Left lung (tissue), 10 donors: Measurements from ENCODE around the gene TEKTIP1. TPM values are rescaled to one million over a fixed set of nuclear protein-coding genes. Genes with fewer than 3 reads are reported as not detected.
"Not testable (repeated sequence)": the region's sequence is repeated elsewhere in the genome, so short reads cannot be mapped to it uniquely, and the experiment has no call there.

Experiments
- ATAC-seq: fragments of 200-7000 bp; cut with Tn5 transposase; one replicate; pipeline ENCODE4 v1.9.1; 2020; ENCODE audit warnings: moderate library complexity
- DNase-seq, 4 donors: peaks; one replicate each; pipeline ENCODE4 v3.0.0-alpha.2; 2013 to 2020
- H3K27ac ChIP-seq, 2 donors: fragments of 200-600 bp; sonication (generic) in 1 of 2; one replicate each; pipeline versions ENCODE4 v1.5.0 to v1.8.0; 2020 to 2021
- H3K27me3 ChIP-seq, 2 donors: fragments of 200-600 bp; sonication (generic) in 1 of 2; one replicate each; pipeline versions ENCODE4 v1.5.0 to v1.8.0; 2020 to 2021
- H3K36me3 ChIP-seq, 2 donors: fragments of 200-600 bp; sonication (generic) in 1 of 2; one replicate each; pipeline versions ENCODE4 v1.5.0 to v1.8.0; 2020 to 2021
- H3K4me1 ChIP-seq, 2 donors: fragments of 200-600 bp; one replicate each; pipeline ENCODE4 v1.8.0; 2021
- H3K4me3 ChIP-seq, 2 donors: fragments of 200-600 bp; sonication (generic) in 1 of 2; one replicate each; pipeline versions ENCODE4 v1.5.0 to v1.8.0; 2020 to 2021; ENCODE audit warnings: mild to moderate bottlenecking in 1 of 2
- H3K9me3 ChIP-seq, 2 donors: fragments of 200-600 bp; sonication (generic) in 1 of 2; one replicate each; pipeline versions ENCODE4 v1.5.0 to v1.8.0; 2020 to 2021
- intact Hi-C, 2 donors: fragments of 100-400 bp; cut with DNase I; formaldehyde crosslinking; loops; one replicate each; pipeline versions ENCODE4 v1.11.2 to v1.14.2; 2022
- polyA plus RNA-seq, 6 donors: library from polyadenylated mRNA; unstranded; fragments of 120-200 nt; gene quantifications; one replicate each; pipeline ENCODE4 v1.2.1, GENCODE V29; 2013; ENCODE audit not compliant: insufficient read length in 6 of 6
- total RNA-seq, 2 donors: library from RNA; stranded (reverse); fragmentation: NEBNext Ultra II Directional; extraction: Animal tissue kit (Norgen Biotek cat#: 25700); gene quantifications; one replicate each; pipeline ENCODE4 v1.2.1, GENCODE V29; 2021
- TF ChIP-seq, protein P1 (sequence below), 2 donors: fragments of 200-600 bp; sonication (generic) in 1 of 2; IDR thresholded peaks; one replicate each; pipeline versions ENCODE4 v1.5.0 to v1.8.0; 2021; ENCODE audit warnings: antibody characterized with exemption in 2 of 2
- donor health status: DM: no; HTN: yes; CAD: no.
- donor health status: DM: no; HTN: no; CAD: no.

TEKTIP1 gene
- total and polyA plus RNA-seq, 8 donors, result 2.8 to 7.5 (median 4.8) TPM

DNA sequence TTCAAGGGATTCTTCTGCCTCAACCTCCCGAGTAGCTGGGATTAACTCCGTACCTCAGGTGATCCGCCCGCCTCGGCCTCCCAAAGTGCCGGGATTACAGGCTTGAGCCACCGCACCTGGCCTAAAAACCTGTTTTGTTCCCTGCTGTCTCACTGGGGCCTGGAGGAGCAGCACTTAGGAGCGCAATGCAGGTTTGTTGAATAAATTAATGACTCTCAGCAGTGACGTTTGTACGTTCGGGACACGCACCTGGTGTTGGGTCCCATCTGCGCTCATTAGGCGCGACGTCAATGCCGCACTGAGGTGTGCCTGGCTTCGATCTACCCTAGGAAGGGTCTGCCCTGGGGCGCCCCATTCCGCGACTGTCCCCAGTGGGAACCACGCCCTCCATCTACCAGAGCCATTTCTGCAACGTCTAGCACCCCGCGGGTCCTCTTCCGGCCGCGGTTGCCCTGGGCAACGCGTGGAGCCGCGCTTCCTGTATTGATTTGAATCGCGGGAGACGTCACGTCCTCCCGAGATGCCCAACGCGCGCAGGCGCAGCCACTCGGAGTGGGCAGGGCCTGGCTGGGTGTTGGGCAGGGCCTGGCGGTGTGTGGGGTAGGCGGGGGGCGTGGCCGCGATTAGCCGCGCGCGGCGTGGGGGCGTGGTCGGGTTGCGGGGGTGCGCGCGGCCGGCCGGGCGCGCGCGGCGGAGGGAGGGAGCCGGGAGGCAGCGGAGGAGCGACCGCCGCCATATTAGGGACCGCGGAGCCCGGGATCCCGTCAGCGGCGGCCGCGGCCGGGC, 33.2 kb upstream of the TEKTIP1 start, which contains the start of gene FZR1:
Gene FZR1, plus strand, starts transcription at position 714 of the 786 bp plus-strand sequence. CDS start 16,679 bp downstream, outside the sequence.
- DNase-seq, result peak; percentile 99 to 100 (median 100)
- Histone ChIP-seq H3K4me3 (peak within 1 kb of the TSS; percentile 89 to 91), H3K4me1 (peaks cover 5 to 46% of the 10 kb centered on the region in 2 donors), H3K27me3 (no peaks in the 10 kb centered on the region), H3K9me3 (no peaks in the 10 kb centered on the region), H3K27ac (peak within 1 kb of the TSS; percentile 80 to 94), H3K36me3 (peaks cover 0 to 15% of the 10 kb centered on the region in 2 donors)
- TF ChIP-seq, protein P1, sequence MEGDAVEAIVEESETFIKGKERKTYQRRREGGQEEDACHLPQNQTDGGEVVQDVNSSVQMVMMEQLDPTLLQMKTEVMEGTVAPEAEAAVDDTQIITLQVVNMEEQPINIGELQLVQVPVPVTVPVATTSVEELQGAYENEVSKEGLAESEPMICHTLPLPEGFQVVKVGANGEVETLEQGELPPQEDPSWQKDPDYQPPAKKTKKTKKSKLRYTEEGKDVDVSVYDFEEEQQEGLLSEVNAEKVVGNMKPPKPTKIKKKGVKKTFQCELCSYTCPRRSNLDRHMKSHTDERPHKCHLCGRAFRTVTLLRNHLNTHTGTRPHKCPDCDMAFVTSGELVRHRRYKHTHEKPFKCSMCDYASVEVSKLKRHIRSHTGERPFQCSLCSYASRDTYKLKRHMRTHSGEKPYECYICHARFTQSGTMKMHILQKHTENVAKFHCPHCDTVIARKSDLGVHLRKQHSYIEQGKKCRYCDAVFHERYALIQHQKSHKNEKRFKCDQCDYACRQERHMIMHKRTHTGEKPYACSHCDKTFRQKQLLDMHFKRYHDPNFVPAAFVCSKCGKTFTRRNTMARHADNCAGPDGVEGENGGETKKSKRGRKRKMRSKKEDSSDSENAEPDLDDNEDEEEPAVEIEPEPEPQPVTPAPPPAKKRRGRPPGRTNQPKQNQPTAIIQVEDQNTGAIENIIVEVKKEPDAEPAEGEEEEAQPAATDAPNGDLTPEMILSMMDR (IDR thresholded peaks at IDR 0.05), result no peak
- intact Hi-C loops, result no loop called here
- peak; percentile 96 for ATAC-seq

DNA sequence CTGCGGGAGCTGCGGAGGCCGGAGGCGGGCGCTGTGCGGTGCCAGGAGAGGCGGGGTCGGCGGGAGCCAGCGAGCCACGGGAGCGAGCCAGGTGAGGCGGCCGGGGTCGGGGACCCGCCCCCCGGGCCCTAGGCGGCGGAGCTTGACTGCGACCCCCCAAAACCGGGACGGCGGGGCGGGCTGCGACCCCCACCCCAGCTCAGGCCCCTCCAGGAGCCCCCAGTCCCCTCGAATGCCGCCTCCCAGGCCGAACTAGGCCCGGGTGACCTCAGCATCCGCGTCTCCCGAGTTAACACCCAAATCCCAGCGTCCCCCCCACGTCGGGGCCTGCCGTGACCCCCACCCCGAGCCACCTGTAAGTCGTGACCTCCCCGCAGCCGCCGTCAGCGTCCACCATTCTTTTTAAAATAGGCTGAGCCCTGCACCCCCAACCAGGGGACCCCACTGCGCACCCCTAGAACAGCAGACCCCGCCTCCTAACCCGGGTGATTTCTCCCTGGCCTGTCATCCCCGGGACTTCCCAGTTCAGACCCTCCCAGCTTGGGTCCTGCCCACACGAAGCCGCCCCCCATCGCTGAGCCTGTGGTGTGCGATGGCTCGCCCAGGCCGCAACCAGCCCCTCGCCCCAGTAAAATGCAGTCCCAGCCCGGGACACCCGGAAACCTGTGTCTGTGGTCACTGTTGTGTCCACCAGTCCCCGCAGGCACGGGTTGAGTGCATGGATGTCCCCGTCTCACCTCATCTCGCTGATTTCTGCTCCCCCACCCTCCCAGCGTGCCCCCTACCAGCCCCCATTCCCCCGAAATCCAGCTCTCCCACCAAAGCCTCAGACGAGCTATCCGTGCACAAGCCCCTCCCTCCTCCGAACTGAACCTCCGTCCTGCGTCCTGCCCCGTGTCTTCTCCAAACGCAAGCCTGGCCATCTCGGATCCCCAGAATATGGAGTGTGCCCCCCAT, 32.3 kb upstream of the TEKTIP1 start:
- intact Hi-C loops, result no loop called here
- peak overlapping the region; percentile 89 to 91 for H3K4me3 ChIP-seq
- H3K4me1 ChIP-seq, result peaks cover 5 to 42% of the 10 kb centered on the region in 2 donors
- TF ChIP-seq, protein P1 (IDR thresholded peaks at IDR 0.05), result no peak
- no peaks in the 10 kb centered on the region for H3K27me3 ChIP-seq
- H3K27ac ChIP-seq, result peak overlapping the region; percentile 80 to 94
- ATAC-seq, result peak; percentile 1
- DNase-seq, result peak in 2 of 4 donors; percentile 57 to 80
- peaks cover 0 to 24% of the 10 kb centered on the region in 2 donors for H3K36me3 ChIP-seq
- H3K9me3 ChIP-seq, result no peaks in the 10 kb centered on the region

DNA sequence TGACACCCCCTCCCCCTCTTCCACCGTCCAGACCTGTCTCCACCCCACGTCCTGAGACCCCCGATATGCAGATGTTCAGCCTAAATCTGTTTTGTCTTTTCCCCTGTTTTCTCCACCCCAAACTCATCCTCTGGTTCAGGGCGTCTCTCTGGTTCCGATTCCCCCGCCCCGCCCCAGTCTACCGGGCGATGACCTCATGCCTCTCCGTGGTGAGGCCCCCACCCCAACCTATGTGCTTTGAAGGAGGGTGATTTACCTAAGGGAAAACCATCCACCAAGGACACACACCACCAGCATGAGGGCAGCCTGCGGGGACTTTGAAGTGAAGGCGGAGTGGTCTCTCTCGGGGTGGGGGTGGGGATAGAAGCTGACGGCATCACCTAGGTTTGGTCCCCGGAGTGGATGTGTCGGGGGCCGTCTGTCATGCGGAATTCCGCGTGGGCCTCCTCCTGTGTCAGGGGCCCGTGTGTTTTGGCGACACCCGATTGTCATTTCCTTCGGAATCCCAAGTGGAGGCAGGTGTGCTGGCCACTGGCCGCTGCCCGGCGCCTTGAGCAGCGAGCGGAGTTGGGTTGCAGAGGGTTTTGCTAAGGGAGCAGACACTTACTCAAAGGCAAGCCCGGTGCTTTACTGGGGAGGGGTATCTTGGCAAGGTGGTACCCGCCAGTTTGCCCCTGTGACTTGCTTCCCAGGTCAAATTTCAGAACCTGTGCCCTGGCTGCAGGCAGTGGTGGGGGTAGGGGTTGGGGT, 31.4 kb upstream of the TEKTIP1 start:
- TF ChIP-seq, protein P1 (IDR thresholded peaks at IDR 0.05), result no peak
- H3K36me3 ChIP-seq, result peaks cover 0 to 25% of the 10 kb centered on the region in 2 donors
- no peaks in the 10 kb centered on the region for H3K9me3 ChIP-seq
- intact Hi-C loops, result no loop called here
- ATAC-seq, result no peak
- H3K4me3 ChIP-seq, result peak overlapping the region; percentile 89 to 91
- no peak overlapping the region for H3K27ac ChIP-seq
- peak in 2 of 4 donors; percentile 41 to 79 for DNase-seq
- peaks cover 5 to 47% of the 10 kb centered on the region in 2 donors for H3K4me1 ChIP-seq
- H3K27me3 ChIP-seq, result no peaks in the 10 kb centered on the region

DNA sequence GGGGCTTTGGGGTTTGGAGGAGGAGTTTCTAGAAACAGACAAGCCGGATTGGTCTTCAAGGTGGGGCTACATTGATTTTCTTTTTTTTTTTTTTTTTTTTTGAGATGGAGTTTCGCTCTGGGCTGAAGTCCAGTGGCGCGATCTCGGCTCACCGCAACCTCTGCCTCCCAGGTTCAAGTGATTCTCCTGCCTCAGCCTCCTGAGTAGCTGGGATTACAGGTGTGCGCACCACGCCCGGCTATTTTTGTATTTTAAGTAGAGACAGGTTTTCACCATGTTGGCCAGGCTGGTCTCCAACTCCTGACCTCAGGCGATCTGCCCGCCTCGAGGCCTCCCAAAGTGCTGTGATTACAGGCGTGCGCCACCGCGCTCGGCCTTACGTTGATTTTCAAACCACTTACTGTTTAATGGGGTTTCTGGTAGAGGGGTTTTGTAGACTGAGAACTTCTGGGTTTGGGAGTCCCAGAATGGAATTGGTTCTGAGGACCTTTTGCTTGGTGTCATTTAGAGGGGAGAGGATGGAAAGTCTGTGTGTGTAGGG, 30.8 kb upstream of the TEKTIP1 start:
- H3K27me3 ChIP-seq, H3K27ac ChIP-seq, H3K9me3 ChIP-seq, ATAC-seq, DNase-seq, intact Hi-C loops: not testable (repeated sequence)
- Histone ChIP-seq H3K4me1 (peaks cover 5 to 47% of the 10 kb centered on the region in 2 donors), H3K36me3 (peaks cover 0 to 25% of the 10 kb centered on the region in 2 donors), H3K4me3 (peak overlapping the region in 1 of 2 donors; percentile 89)
